GM12892 (cell line): Measurements from ENCODE around the gene TMCC1.
"Not testable (repeated sequence)": the region's sequence is repeated elsewhere in the genome, so short reads cannot be mapped to it uniquely, and the experiment has no call there.

Source experiments
- DNase-seq: peaks from one replicate; pipeline ENCODE4 v3.0.0; 2011; ENCODE audit not compliant: insufficient read length
- FAIRE-seq: peaks from 2 replicates; lab custom pipeline; 2011; peaks lifted over from hg19 to GRCh38; lab: Jason Lieb, UNC
- POLR2A ChIP-seq: IDR thresholded peaks from 2 replicates; pipeline ENCODE4 v1.6.1; 2011; ENCODE audit warnings: low read depth, low read length, control low read depth
- POLR2AphosphoS5 ChIP-seq: IDR thresholded peaks from 2 replicates; pipeline ENCODE4 v1.6.1; 2011; ENCODE audit warnings: low read depth, low read length, control low read depth
- TAF1 ChIP-seq: IDR thresholded peaks from 2 replicates; pipeline ENCODE4 v1.6.1; 2011; ENCODE audit warnings: low read depth, mild to moderate bottlenecking, control low read depth, low read length, borderline replicate concordance

Gene TMCC1

GRCh38 chr3:129697229-129697969, 196.1 kb downstream of the TMCC1 start:
- FAIRE-seq (no peak), DNase-seq (no peak)
- TF ChIP-seq TAF1 (no peak), POLR2A (no peak), POLR2AphosphoS5 (no peak)

GRCh38 chr3:129696430-129696829, 197.1 kb downstream of the TMCC1 start:
- FAIRE-seq: not testable (repeated sequence)

DNA sequence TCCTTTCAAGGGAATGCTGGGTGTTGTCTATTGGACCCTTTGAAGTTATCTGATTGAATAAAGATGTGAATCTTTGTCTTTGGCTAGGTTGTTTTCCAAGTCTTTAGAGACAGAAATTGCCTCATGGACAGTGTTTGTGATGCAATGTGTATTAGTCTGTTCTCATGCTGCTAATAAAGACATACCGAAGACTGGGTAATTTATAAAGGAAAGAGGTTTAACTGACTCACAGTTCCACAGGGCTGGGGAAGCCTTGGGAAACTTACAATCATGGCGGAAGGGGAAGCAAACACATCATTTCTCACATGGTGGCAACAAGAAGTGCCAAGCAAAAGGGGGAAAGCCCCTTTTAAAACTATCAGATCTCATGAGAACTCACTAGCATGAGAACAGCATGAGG, 198.3 kb downstream of the TMCC1 start:
- no peak for TF ChIP-seq TAF1
- TF ChIP-seq POLR2A: no peak
- no peak for TF ChIP-seq POLR2AphosphoS5
- no peak for FAIRE-seq
- no peak for DNase-seq

More at GRCh38 chr3:129696430-129696829, 197.1 kb downstream of the TMCC1 start:
- DNase-seq: not testable (repeated sequence)

DNA sequence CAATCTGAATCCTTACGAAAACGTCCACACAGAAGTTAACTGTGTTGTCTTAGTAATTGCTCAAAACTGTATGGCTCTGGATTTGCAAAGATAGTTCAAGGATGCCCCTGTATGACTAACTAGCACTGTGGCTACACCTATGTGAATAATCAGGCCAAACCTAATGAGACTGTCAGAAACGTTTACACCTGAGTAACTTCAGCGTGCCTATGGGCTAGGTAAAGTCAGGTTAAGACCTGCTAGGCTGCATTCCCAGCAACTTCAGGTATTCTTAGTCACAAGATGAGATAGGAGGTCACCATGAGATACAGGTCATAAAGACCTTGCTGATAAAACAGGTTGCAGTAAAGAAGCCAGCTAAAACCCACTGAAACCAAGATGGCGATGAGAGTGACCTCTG, 199.3 kb downstream of the TMCC1 start:
- TF ChIP-seq TAF1 (no peak), POLR2A (no peak), POLR2AphosphoS5 (no peak)
- DNase-seq (no peak), FAIRE-seq (no peak)

DNA sequence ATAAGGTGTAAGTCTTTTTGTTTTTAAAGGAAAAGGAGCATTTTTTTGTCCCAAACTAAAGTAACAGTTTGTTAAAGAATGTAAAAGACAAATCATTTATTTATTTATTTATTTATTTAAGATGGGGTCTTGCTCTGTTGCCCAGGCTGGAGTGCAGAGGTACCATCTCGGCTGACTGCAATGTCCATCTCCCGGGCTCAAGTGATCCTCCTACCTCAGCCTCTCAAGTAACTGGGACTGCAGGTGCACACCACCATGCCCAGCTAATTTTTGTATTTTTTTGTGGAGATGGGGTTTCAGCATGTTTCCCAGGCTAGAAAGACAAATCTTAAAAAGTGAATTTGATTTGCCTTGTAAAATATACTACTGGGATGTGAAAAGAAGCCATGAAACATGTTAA, 200.8 kb downstream of the TMCC1 start:
- FAIRE-seq: no peak
- TF ChIP-seq POLR2AphosphoS5 (no peak), POLR2A (no peak), TAF1 (no peak)
- DNase-seq: no peak

- TF ChIP-seq TAF1 (no peak), POLR2AphosphoS5 (no peak), POLR2A (no peak)
- FAIRE-seq (no peak), DNase-seq (no peak)
Measured at GRCh38 chr3:129690963-129691362, 202.5 kb downstream of the TMCC1 start.

- TF ChIP-seq POLR2A (no peak), POLR2AphosphoS5 (no peak), TAF1 (no peak)
- DNase-seq (no peak), FAIRE-seq (peak; percentile 64)
Measured at GRCh38 chr3:129690406-129690805, 203.1 kb downstream of the TMCC1 start.

DNA sequence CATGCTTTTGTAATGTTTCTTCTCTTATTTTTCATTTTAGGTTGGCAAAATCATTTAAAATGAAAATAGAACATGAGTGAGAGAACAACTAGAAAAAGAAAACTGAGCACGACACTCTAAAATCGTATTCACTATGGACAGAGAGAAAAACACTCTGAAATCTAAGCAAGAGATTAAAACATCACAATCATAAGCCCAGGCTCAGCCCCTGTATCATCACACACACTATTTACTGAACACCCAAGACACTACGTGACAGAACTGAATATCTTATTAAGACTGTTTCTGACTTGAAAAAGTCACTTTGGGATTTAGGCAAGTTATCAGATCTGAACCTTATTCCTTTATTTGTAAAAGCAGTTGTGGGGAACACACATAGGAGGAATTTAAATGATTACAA, 204.5 kb downstream of the TMCC1 start:
- no peak for FAIRE-seq
- no peak for DNase-seq
- TF ChIP-seq POLR2A: no peak
- no peak for TF ChIP-seq POLR2AphosphoS5
- no peak for TF ChIP-seq TAF1

- no peak for FAIRE-seq
- TF ChIP-seq TAF1: no peak
- TF ChIP-seq POLR2A: no peak
- TF ChIP-seq POLR2AphosphoS5: no peak
- no peak for DNase-seq
Measured at GRCh38 chr3:129688271-129688895, 205.1 kb downstream of the TMCC1 start.

- no peak for FAIRE-seq
- no peak for DNase-seq
- TF ChIP-seq POLR2AphosphoS5 (no peak), TAF1 (no peak), POLR2A (no peak)
Measured at GRCh38 chr3:129687586-129688125, 205.9 kb downstream of the TMCC1 start.

GRCh38 chr3:129686941-129687340, 206.6 kb downstream of the TMCC1 start:
- TF ChIP-seq TAF1 (no peak), POLR2A (no peak), POLR2AphosphoS5 (no peak)
- FAIRE-seq (no peak), DNase-seq (no peak)

GRCh38 chr3:129684270-129684669, 209.2 kb downstream of the TMCC1 start:
- TF ChIP-seq TAF1 (no peak), POLR2A (no peak), POLR2AphosphoS5 (no peak)
- DNase-seq (no peak), FAIRE-seq (no peak)
